ENCODE results near the gene CCDC180. TPM values are rescaled to one million over a fixed set of nuclear protein-coding genes. Genes with fewer than 3 reads are reported as not detected.

CCDC180 gene
- total RNA-seq, 1 experiment from 2014 or later, result 7.9 TPM

- CTCF ChIA-PET, result no interaction called here
- intact Hi-C loops (cut with micrococcal nuclease), result no loop called here
- Histone ChIP-seq H3K79me2 (ENCODE audit: insufficient read depth, low read length) (no peaks in the 10 kb centered on the region), H3K9me2 (ENCODE audit: insufficient read depth) (no peaks in the 10 kb centered on the region), H3K27me3 (ENCODE audit: insufficient read depth, low read length) (no peaks in the 10 kb centered on the region), H3K4me1 (ENCODE audit: control insufficient read depth in 1 of 2, insufficient read depth in 2 of 2, low read length in 2 of 2) (no peaks in the 10 kb centered on the region), H3K27ac (ENCODE audit: low read depth, low read length) (no peak overlapping the region), H3K9me3 (ENCODE audit: control insufficient read depth in 1 of 2, insufficient read depth in 1 of 2, low read depth in 1 of 2, low read length in 2 of 2) (no peaks in the 10 kb centered on the region), H3K36me3 (ENCODE audit: control insufficient read depth in 1 of 2, insufficient read depth in 2 of 2, low read length in 2 of 2) (peaks cover 4% of the 10 kb centered on the region in 2 experiments; a peak in 3 of 4 replicates), H2AFZ (ENCODE audit: low read depth, low read length, poor library complexity, severe bottlenecking) (no peak overlapping the region), H3K9ac (ENCODE audit: low read length) (no peak overlapping the region), H3K4me3 (replicated peaks in 1 of 2; ENCODE audit: low read depth in 1 of 2, low read length in 2 of 2) (no peak overlapping the region), H4K20me1 (ENCODE audit: insufficient read depth) (no peaks in the 10 kb centered on the region), H3K4me2 (ENCODE audit: low read length) (no peak overlapping the region)
- ATAC-seq (no peak), DNase-seq (ENCODE audit: low read depth, low spot score) (no peak)
- RAD21 ChIA-PET (ENCODE audit: low non-redundant PET in 1 of 2, low total read pairs in 2 of 2, uncharacterized antibody in 2 of 2, unreplicated experiment in 2 of 2), result no interaction called here
- POLR2A ChIA-PET, result no interaction called here
- no peak for TF ChIP-seq EZH2 (IDR thresholded peaks at IDR 0.05)
- no peak for TF ChIP-seq SP1 (IDR thresholded peaks at IDR 0.05; ENCODE audit: low read depth)
- TF ChIP-seq YY1 (IDR thresholded peaks at IDR 0.05; ENCODE audit: extremely low read depth, insufficient replicate concordance, low read depth, low read length), result no peak
- TF ChIP-seq ELF1 (IDR thresholded peaks at IDR 0.05; ENCODE audit: borderline replicate concordance, low read depth), result no peak
- TF ChIP-seq ZBTB33 (IDR thresholded peaks at IDR 0.05; ENCODE audit: extremely low read depth, insufficient replicate concordance, low read length), result no peak
- TF ChIP-seq JUND (IDR thresholded peaks at IDR 0.05), result no peak
- no peak for TF ChIP-seq TCF7L2 (IDR thresholded peaks at IDR 0.05; ENCODE audit: borderline replicate concordance, extremely low read depth, insufficient read depth, insufficient read length)
- no peak for TF ChIP-seq RAD21 (IDR thresholded peaks at IDR 0.05; ENCODE audit: low read depth)
- no peak for TF ChIP-seq POLR2AphosphoS5 (IDR thresholded peaks at IDR 0.05; ENCODE audit: low read depth, low read length)
- no peak for TF ChIP-seq SIN3A (IDR thresholded peaks at IDR 0.05; ENCODE audit: low read depth)
- TF ChIP-seq REST (IDR thresholded peaks at IDR 0.05; ENCODE audit: low read depth), result no peak
- no peak for TF ChIP-seq CBX3 (IDR thresholded peaks at IDR 0.05; ENCODE audit: low read depth)
- TF ChIP-seq SRF (IDR thresholded peaks at IDR 0.05; ENCODE audit: low read depth), result no peak
- no peak for TF ChIP-seq EZH2phosphoT487 (IDR thresholded peaks at IDR 0.05; ENCODE audit: borderline replicate concordance)
- no peak for TF ChIP-seq ATF3 (IDR thresholded peaks at IDR 0.05)
- BruUV-seq (replicated peaks), result no TSS peak
Observed at GRCh38 chr9:97318433-97318832, 11.0 kb downstream of the CCDC180 start.

Measured in HCT116 (cell line).